ENCODE measurements around the gene ZC3H11A. TPM values are rescaled to one million over a fixed set of nuclear protein-coding genes. Genes with fewer than 3 reads are reported as not detected.

Gene ZC3H11A
- total and polyA plus RNA-seq, 2 of the 4 experiments (the other 2 are of a cell fraction) = 52.1 to 66.5 TPM

DNA sequence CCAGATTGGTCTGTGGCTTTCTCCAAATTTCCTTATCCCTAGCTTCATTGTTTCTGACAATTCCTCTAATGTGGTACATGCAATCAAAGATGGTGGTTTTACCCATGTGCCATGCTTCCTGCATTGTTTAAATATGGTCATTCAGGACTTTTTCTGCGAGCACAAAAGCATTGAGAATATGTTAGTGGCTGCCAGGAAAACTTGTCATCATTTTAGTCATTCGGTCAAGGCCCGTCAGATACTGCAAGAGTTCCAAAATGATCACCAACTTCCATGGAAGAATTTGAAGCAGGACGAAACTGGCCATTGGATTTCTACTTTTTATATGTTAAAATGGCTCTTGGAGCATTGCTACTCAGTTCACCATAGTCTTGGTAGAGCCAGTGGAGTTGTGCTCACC, 3.7 kb downstream of the ZC3H11A start:
- H3K27ac ChIP-seq (ENCODE audit: insufficient read depth, low read length) = no peak overlapping the region
- CTCF ChIA-PET = no interaction called here
- POLR2A ChIA-PET (ENCODE audit: unreplicated experiment) = no interaction called here
- peaks cover 10 to 56% of the 10 kb centered on the region in 2 experiments; a peak in 3 of 4 replicates for H3K79me1 ChIP-seq (ENCODE audit: low read depth in 1 of 2, low read length in 2 of 2)
- H2BK5ac ChIP-seq (ENCODE audit: low read depth, low read length, poor library complexity, severe bottlenecking) = no peak overlapping the region
- H3K23ac ChIP-seq (ENCODE audit: low read depth, low read length) = no peak overlapping the region
- DNase-seq = no peak
- no peak overlapping the region for H4K8ac ChIP-seq (ENCODE audit: low read depth in 2 of 2, low read length in 2 of 2)
- intact Hi-C loops (cut with micrococcal nuclease) = loop anchor here (5.0 kb wide), 1 partner anchor 242 kb away; no protein-coding TSS in a partner anchor
- dilution Hi-C loops (cut with HindIII; ENCODE audit: low sequenced_read_pairs, unreplicated experiment) = no loop called here
- no peak overlapping the region for H2BK120ac ChIP-seq (ENCODE audit: low read depth, low read length)
- H2BK20ac ChIP-seq (ENCODE audit: low read depth, low read length) = no peak overlapping the region
- no TSS peak for BruUV-seq (replicated peaks)
- no peak overlapping the region for H4K91ac ChIP-seq (ENCODE audit: insufficient read depth, low read depth, low read length)
- no peak overlapping the region for H3K4ac ChIP-seq (ENCODE audit: low read depth, low read length)
- H3K18ac ChIP-seq (ENCODE audit: low read depth, low read length) = no peak overlapping the region
- WGBS, 2 experiments (ENCODE audit: extremely low coverage in 2 of 2, insufficient read length in 1 of 2) = 82% methylated on average over 3 of the region's 4 CpGs; no CpG with 5 or more reads in 1 of the 2 experiments
- in situ Hi-C loops (cut with MboI; ENCODE audit: low sequenced_read_pairs) = no loop called here
- H2AK9ac ChIP-seq (replicated peaks; ENCODE audit: low read depth, low read length, poor library complexity) = no peak overlapping the region
- no peak overlapping the region for H3K14ac ChIP-seq (replicated peaks; ENCODE audit: low read depth, low read length)
- H2BK15ac ChIP-seq (ENCODE audit: low read depth, low read length) = no peak overlapping the region
- no peak overlapping the region for H3K4me2 ChIP-seq (ENCODE audit: low read depth, low read length)
- H3K36me3 ChIP-seq (ENCODE audit: control insufficient read depth, insufficient read depth, low read length) = peaks cover 20% of the 10 kb centered on the region
- H2AK5ac ChIP-seq (ENCODE audit: low read depth, low read length) = no peak overlapping the region
- no peaks in the 10 kb centered on the region for H3K9me3 ChIP-seq (ENCODE audit: control insufficient read depth, insufficient read depth, low read length)
- H2AFZ ChIP-seq (replicated peaks; ENCODE audit: low read length, poor library complexity) = no peak overlapping the region
- no peak overlapping the region for H3K4me3 ChIP-seq (ENCODE audit: insufficient read depth, low read depth, low read length)
- H4K5ac ChIP-seq (ENCODE audit: low read depth, low read length) = no peak overlapping the region
- peaks cover 65% of the 10 kb centered on the region for H4K20me1 ChIP-seq (ENCODE audit: insufficient read depth, low read length)
- no peak for ATAC-seq (ENCODE audit: low read depth)
- no peak overlapping the region for H3K9ac ChIP-seq (ENCODE audit: low read depth, low read length)
- no peaks in the 10 kb centered on the region for H3K27me3 ChIP-seq (ENCODE audit: control insufficient read depth, insufficient read depth, low read length)
- no peak for TF ChIP-seq CEBPB (IDR thresholded peaks at IDR 0.05; ENCODE audit: low read depth, low read length)
- TF ChIP-seq CHD1 (IDR thresholded peaks at IDR 0.05; ENCODE audit: low read depth, low read length) = no peak
- TF ChIP-seq, protein P1, sequence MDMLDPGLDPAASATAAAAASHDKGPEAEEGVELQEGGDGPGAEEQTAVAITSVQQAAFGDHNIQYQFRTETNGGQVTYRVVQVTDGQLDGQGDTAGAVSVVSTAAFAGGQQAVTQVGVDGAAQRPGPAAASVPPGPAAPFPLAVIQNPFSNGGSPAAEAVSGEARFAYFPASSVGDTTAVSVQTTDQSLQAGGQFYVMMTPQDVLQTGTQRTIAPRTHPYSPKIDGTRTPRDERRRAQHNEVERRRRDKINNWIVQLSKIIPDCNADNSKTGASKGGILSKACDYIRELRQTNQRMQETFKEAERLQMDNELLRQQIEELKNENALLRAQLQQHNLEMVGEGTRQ (IDR thresholded peaks at IDR 0.05; ENCODE audit: low read depth, low read length) = no peak
- no peak for TF ChIP-seq NFE2L2 (IDR thresholded peaks at IDR 0.05; ENCODE audit: low read depth, low read length)
- TF ChIP-seq, protein P2, sequence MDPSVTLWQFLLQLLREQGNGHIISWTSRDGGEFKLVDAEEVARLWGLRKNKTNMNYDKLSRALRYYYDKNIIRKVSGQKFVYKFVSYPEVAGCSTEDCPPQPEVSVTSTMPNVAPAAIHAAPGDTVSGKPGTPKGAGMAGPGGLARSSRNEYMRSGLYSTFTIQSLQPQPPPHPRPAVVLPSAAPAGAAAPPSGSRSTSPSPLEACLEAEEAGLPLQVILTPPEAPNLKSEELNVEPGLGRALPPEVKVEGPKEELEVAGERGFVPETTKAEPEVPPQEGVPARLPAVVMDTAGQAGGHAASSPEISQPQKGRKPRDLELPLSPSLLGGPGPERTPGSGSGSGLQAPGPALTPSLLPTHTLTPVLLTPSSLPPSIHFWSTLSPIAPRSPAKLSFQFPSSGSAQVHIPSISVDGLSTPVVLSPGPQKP (IDR thresholded peaks at IDR 0.05; ENCODE audit: borderline replicate concordance, low read depth, low read length) = no peak
- no peak for TF ChIP-seq MXI1 (IDR thresholded peaks at IDR 0.05; ENCODE audit: borderline replicate concordance, low read depth, low read length)
- TF ChIP-seq, protein P3, sequence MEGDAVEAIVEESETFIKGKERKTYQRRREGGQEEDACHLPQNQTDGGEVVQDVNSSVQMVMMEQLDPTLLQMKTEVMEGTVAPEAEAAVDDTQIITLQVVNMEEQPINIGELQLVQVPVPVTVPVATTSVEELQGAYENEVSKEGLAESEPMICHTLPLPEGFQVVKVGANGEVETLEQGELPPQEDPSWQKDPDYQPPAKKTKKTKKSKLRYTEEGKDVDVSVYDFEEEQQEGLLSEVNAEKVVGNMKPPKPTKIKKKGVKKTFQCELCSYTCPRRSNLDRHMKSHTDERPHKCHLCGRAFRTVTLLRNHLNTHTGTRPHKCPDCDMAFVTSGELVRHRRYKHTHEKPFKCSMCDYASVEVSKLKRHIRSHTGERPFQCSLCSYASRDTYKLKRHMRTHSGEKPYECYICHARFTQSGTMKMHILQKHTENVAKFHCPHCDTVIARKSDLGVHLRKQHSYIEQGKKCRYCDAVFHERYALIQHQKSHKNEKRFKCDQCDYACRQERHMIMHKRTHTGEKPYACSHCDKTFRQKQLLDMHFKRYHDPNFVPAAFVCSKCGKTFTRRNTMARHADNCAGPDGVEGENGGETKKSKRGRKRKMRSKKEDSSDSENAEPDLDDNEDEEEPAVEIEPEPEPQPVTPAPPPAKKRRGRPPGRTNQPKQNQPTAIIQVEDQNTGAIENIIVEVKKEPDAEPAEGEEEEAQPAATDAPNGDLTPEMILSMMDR (conservative IDR thresholded peaks at IDR 0.05; ENCODE audit: low read depth, low read length) = no peak
- no peak for TF ChIP-seq FOS (IDR thresholded peaks at IDR 0.05; ENCODE audit: low read depth, low read length)
- no peak for TF ChIP-seq MAZ (IDR thresholded peaks at IDR 0.05; ENCODE audit: borderline replicate concordance, low read depth, low read length)
- TF ChIP-seq RAD21 (IDR thresholded peaks at IDR 0.05; ENCODE audit: low read length) = no peak
- no peak for TF ChIP-seq MAFK (IDR thresholded peaks at IDR 0.05; ENCODE audit: low read depth, low read length)
- no peak for TF ChIP-seq SMC3 (IDR thresholded peaks at IDR 0.05; ENCODE audit: low read depth, low read length)
- TF ChIP-seq BHLHE40 (IDR thresholded peaks at IDR 0.05; ENCODE audit: low read depth, low read length) = no peak
- TF ChIP-seq RFX5 (IDR thresholded peaks at IDR 0.05; ENCODE audit: low read depth, low read length) = no peak
- TF ChIP-seq RCOR1 (IDR thresholded peaks at IDR 0.05; ENCODE audit: insufficient replicate concordance, low read length) = no peak
- peaks cover 17% of the 10 kb centered on the region for H3K9me1 ChIP-seq (ENCODE audit: insufficient read depth, low read length)
- no peak overlapping the region for H3K56ac ChIP-seq (ENCODE audit: extremely low read depth, insufficient read depth, low read length)
- peaks cover 12% of the 10 kb centered on the region for H3K4me1 ChIP-seq (ENCODE audit: control insufficient read depth, insufficient read depth, low read length)
